Middle frontal gyrus (tissue), 1 donor: Measurements from ENCODE around the gene RCOR3.
"Not testable (repeated sequence)": the region's sequence is repeated elsewhere in the genome, so short reads cannot be mapped to it uniquely, and the experiment has no call there.

Source experiments
- DNase-seq: peaks from one replicate; pipeline ENCODE4 v3.0.0-alpha.2; 2015; ENCODE audit warnings: low spot score; ENCODE audit errors: extremely low spot score

RCOR3 gene

DNA sequence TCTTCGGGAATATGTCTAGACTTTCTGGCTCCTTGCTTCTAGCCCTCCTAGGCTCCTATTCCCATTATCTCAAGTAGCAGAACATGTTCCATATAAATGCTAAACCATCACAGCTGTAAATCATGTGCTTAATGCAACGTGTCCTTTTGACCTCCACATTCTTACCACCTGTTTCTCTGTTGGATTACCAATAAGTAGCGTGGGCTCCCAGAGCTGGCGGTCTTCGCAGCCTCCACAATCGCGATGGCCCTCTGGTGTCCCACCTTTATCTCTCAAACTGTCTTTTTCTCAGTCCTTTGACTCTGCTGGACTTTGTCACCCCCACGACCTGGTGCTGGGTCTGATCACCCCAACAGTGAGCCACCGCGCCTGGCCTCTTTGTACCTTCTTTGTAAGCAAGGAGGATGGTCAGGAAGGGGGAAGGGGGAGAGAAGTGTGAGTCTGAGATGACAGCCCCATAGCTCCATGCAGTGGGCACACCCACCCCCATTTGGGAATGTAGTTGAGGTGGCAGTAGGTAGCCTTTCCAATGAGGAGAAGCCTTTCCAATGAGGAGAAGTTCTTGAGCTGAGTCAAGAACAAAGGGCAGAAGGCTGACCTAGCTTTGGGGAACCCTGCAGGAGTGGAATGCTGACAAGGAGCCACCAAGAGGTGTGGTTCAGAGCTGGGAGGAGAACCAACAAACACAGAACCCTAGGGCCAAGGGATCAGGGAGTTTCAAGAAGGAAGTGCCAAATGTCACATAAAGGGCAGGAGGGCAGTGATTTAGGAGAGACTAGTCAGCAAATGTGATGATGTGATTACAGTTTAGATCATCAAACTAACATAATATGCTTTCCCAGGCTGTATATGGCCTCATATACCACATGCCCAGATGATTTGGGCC is 81.7 kb downstream of the RCOR3 start:
- no peak for DNase-seq

DNA sequence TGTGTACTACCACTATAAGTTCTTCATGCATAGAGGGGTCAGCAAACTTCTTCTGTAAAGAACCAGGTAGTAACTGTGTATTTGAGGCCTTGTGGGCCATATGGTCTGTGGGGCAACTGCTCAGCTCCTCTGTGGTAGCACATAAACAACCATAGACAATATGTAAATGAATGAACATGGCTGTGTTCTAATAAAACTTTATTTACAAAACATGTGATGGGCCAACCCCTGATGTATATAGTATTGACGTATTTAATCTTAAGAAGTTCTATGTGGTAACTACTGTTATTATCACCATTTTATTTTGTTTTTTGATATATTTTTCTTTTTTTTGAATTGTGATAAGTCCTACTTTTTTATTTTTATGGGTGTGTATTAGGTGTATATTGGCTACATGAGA is 82.8 kb downstream of the RCOR3 start:
- no peak for DNase-seq

DNA sequence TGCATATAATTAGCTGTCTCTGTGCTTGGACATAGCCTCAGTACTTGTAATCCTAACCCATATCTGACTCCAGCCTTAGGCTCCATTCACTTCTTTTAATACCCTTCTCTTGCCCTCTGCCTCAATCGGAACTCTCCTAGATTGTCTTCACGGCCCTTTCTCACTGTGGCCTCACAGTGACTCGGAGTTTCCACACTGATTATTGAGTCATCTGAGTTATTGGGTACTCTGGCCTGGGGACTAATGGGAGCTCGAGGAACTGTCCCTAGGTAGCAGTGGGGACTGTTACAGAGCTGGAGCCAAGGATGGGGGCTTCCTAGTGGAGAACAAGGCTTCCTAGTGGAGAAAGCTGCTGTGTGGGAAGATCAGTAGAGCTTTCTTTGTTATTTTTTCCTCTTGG is 84.4 kb downstream of the RCOR3 start:
- DNase-seq = no peak

DNA sequence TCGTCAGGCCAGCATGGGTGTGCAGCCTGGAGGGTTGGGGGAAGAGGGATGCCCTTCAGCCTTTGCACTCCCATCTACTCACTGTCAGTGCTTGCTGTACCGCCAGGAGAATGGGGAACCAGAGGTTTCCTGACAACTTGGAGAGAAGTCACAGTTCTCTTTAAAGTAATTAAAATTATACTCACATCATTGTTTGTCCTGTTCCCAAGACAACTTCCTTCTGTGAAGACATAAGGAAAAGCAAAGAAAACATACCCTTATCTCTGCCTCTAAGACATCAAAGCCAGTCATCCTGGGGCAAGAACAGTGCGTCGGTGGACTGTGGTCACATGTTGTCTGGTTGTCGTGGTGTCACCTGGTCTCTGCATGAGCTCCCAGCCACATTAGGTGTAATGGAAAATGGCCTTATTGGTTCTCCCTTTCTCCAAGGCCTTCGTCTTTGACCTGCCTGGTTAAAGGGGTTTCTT is 85.0 kb downstream of the RCOR3 start:
- DNase-seq = no peak

DNA sequence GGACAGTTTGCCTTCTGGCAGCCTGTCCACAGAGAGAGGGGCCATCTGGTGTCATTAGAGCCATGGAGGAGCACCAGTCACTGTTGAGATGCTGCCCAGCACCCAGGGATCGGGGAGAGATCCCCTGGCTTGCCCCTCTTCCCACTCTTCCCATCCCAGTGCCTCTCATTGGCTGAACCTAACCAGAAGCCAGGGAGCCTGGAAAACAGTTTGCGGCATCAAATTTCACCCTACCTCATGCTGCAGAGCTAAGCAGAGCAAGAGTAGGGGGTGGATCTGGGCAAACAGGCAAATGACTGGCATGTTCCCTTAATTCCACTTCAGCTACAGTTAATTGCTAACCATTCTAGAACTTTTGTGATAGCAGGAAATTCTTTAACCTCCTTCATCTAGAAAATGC is 86.6 kb downstream of the RCOR3 start:
- no peak for DNase-seq

DNA sequence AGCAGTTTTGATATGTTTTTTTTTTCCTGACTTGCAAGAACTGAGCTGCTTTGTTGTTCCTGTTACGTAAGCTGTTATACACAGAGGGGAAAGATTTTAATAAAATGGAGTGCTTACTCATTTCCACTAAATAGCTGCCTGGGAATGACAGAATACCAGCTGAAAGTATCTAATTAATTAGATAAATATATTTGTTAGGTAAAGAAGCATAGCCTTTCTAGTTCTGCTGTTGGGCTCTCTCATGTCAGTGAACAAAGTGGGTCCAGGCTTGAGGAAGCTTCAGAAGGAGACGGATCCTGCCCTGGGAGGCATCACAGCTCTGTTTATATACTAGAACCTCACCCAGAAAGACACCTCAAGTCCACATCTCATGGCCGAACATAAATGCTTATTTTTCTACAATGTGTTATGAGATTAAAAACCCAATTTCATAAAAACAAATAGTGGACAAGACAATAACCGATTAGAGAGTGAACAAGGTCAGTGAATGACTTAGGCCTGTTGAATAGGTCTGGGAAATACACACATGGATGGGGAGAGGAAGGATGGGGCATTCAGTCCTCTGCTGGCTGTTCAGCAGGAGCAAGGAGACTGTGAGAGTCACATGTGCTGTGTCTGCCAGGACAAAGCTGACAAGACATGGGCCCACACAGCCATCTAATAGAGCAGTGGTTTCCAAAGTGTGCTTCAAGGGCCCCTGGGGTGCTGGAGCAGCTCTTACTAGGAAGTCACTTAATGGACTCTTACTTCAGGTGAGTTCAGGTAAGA is 88.1 kb downstream of the RCOR3 start:
- DNase-seq = no peak

DNA sequence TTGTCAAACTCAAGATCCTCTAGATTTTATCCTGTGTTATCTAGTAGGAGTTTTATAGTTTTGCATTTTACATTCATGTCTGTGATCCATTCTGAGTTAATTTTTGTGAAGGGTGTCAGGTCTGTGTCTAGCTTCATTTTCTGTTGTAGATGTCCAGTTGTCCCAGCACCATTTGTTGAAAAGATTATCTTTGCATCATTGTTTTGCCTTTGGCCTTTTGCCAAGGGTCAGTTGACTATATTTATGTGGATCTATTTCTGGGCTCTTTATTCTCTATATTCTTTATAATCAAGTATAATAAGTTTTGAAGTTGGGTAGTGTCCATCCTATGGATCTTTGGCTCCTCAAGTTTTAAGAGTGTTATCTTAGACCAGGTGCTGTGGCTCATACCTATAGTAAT is 89.4 kb downstream of the RCOR3 start:
- no peak for DNase-seq

DNA sequence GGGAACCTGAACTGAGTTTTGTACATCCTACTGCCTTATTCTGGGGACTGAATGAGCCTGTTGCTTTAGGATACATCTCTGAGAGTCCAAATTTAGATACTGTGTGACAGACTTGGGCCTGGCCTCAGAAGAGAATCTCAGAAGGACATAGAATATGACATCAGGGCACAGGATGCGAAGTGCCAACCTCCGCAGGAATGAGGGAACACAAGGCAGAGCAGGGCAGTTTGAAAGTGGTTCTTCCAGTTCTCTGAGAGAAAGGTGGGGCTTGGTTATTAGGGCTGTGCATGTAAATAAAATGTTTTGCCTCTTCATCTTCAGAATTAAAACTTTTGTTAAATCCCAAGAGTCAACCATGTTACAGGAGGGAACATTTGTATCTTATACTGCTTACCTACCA is 90.6 kb downstream of the RCOR3 start:
- DNase-seq = no peak

DNA sequence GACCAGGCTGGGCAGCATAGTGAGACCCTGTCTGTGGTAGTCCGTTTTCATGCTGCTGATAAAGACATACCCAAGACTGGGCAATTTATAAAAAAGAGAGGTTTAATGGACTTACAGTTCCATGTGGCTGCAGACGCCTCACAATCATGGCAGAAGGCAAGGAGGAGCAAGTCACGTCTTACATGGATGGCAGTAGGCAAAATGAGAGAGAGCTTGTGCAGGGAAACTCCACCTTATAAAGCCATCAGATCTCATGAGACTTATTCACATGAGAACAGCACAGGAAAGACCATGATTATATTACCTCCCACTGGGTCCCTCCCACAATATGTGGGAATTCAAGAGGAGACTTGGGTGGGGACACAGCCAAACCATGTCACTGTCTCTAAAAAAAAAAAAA is 92.9 kb downstream of the RCOR3 start:
- not testable (repeated sequence) for DNase-seq

DNA sequence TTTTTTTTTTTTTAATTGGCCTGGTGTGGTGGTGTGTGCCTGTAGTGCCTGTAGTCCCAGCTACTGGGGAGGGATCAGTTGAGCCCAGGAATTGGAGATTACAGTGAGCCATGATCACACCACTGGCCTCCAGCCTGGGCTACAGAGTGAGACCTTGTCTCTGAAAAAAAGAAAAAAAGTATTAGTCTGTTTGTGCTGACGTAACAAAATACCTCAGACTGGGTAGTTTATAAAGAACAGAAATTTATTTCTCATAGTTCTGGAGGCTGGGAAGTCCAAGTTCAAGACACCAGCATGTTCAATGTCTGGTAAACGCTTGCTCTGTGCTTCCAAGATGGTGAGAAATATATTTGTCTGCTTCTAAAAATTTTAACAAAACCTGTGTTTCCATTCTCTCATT is 93.3 kb downstream of the RCOR3 start:
- DNase-seq = no peak

DNA sequence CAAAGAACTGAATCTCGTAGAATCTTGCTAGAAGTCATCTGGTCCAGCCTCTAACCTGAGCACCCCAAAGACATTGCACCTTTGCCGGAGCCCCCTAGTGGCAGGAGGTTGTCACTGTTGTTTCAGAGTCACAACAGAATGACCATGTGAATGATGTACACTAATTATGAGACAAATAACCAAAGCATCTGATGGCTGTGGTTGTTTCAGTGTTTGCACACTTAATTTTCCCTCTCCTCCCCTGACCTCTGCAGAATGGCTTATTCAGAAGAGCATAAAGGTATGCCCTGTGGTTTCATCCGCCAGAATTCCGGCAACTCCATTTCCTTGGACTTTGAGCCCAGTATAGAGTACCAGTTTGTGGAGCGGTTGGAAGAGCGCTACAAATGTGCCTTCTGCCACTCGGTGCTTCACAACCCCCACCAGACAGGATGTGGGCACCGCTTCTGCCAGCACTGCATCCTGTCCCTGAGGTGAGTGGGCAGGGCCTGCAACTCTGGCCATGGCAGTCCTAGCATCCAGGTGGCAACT is 93.9 kb downstream of the RCOR3 start:
- no peak for DNase-seq

DNA sequence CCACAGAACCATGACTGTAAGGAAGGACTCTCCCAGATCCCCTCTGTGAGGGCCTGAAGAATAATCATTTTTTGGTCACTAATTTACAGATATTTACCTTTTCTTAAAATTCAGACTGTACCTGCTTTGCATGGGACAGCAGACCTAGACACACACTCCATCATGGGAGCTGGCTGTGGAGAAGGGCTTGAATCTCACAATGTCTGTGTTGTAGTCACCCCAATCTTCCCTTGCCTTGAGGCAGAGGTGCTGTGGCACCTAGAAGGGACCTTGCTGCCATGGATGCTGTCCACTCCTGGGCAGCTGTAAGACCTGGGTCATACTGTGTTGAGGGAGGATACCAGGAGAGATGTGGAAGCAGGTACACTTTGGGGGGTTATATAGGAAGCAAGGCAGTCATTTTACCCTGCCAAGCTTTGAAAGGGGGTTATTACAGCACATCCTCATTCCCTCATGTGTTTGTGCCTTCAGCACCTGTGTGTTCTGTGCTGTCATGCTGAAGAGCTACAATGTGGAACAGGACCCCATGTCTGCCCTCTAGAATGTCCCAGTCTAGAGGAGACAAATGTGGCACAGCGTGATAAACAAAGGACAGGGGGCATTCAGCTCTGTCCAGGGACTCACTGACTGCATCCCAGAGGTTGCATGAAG is 94.5 kb downstream of the RCOR3 start:
- DNase-seq = no peak

DNA sequence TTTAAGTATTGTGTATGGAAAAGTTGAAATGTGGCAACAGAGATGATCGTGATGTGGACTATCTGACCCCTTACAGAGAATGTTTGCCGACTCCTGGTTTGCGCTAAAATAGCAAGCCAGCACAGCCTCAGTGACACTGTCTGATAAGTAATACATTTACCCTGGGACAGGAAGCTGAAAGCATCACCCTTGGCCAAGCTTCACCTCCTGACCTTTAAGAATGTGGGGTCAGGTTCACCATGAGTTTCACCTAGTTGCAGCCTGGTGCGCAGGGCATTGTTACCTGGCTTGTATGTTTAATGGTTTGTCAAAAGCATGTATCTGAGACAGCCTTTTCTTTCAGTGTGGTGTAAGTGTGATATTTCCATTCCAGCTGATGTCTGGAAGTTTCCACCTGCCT is 96.7 kb downstream of the RCOR3 start:
- DNase-seq = no peak

DNA sequence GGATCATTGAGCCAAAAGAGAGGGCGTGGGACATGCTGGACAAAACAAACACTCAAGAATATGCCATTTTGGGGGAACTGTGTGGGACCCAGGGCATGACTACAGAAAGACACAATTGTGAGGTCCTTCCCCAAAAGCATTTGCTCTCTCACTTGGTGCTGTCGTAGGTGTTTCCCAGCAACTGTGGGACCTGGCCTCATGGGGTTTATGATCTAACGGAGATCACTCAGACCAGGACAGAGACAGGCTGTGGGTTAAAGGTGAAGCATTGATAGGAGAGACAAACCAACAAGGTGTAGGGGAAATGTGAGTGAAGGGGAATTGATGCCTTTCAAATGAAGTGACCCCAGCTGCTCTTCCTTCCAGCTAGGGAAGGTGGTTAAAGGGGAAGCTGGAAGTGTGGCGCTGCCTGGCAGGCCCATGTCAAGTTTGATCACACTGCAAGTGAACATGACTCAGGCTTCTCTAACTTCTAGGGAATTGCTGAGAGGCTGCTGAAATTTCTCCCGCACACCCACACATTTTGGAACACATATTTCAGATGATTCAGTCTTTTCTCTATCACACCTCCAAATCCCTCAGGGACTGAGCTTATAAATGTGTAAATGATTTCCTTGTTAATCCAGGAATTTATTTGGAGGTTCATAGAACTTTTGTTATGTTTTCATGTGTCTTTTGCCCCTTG is 97.7 kb downstream of the RCOR3 start:
- no peak for DNase-seq

DNA sequence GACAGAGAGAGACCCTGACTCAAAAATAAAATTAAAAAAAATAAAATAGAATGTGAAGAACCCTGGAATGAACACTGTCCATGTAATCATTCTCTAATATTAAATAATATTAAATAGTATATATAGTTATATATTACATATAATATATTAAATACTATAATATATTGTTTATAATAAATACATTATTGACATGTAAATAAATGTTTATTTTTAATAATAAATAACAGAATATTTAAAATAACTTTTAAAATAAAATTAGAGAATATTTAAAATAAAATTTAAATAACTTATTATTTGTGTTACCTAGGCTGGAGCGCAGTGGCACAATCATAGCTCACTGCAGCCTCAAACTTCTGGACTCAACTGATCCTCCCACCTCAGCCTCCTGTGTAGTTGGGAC is 99.5 kb downstream of the RCOR3 start:
- DNase-seq = no peak

DNA sequence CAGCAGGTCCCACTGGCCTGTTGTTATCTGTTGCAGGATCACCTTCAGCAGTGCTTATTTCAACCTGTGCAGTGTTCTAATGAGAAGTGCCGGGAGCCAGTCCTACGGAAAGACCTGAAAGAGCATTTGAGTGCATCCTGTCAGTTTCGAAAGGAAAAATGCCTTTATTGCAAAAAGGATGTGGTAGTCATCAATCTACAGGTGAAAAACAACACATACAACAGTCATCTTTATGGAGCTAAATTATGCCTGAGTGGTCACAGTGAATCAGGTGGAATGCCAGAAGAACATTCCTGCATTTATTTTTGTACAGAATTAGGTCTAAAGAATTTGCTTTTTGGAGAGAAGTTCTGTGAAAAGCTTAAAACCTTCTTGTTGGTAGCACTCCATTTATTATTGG is 100.7 kb downstream of the RCOR3 start:
- no peak for DNase-seq

DNA sequence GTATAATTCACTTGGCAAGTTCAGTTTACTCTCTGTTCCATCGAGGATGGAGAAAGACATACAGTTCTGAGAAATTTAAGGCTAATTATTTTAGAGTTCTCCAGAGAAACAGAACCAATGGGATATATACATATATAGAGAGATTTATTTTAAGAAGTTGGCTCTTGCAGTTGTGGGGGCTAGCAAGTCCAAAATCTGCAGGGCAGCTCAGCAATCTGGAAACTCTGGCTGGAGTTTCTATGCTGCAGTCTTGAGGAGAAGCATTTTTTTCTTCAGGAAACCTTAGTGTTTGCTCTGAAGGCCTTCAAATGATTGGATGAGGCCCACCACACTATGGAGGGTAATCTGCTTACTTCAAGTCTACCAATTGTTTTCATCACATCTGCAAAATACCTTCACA is 102.0 kb downstream of the RCOR3 start:
- DNase-seq = peak; percentile 7
